GM18499 (cell line): Measurements from ENCODE around the gene GNAZ.

Experiments used
- ATAC-seq: cut with Tn5 transposase; IDR thresholded peaks from one replicate; pipeline ENCODE4 v1.9.1; 2021; ENCODE audit warnings: moderate number of reproducible peaks; ENCODE audit not compliant: insufficient read depth, unreplicated experiment

GNAZ gene

GRCh38 chr22:23146478-23147205, 76.3 kb downstream of the GNAZ start:
- ATAC-seq = no peak

GRCh38 chr22:23147617-23148387, 77.5 kb downstream of the GNAZ start:
- ATAC-seq = no peak

GRCh38 chr22:23149743-23150238, 79.5 kb downstream of the GNAZ start:
- no peak for ATAC-seq

GRCh38 chr22:23150762-23151161, 80.4 kb downstream of the GNAZ start:
- no peak for ATAC-seq

- no peak for ATAC-seq
Observed at GRCh38 chr22:23151827-23152226, 81.5 kb downstream of the GNAZ start.

- no peak for ATAC-seq
Observed at GRCh38 chr22:23152238-23153114, 82.2 kb downstream of the GNAZ start.

- ATAC-seq = no peak
Observed at GRCh38 chr22:23153994-23154393, 83.7 kb downstream of the GNAZ start.

- no peak for ATAC-seq
Observed at GRCh38 chr22:23154461-23154860, 84.1 kb downstream of the GNAZ start.

GRCh38 chr22:23155143-23155542, 84.8 kb downstream of the GNAZ start:
- no peak for ATAC-seq

- no peak for ATAC-seq
Observed at GRCh38 chr22:23155831-23156230, 85.5 kb downstream of the GNAZ start.

GRCh38 chr22:23156286-23156685, 86.0 kb downstream of the GNAZ start:
- ATAC-seq = no peak

- ATAC-seq = no peak
Observed at GRCh38 chr22:23157560-23158515, 87.5 kb downstream of the GNAZ start.

- no peak for ATAC-seq
Observed at GRCh38 chr22:23158516-23159290, 88.4 kb downstream of the GNAZ start.

- no peak for ATAC-seq
Observed at GRCh38 chr22:23159291-23159630, 88.9 kb downstream of the GNAZ start.

GRCh38 chr22:23161029-23161428, 90.7 kb downstream of the GNAZ start:
- ATAC-seq = no peak

- no peak for ATAC-seq
Observed at GRCh38 chr22:23161574-23161973, 91.3 kb downstream of the GNAZ start.

GRCh38 chr22:23163665-23164064, 93.3 kb downstream of the GNAZ start:
- ATAC-seq = no peak

GRCh38 chr22:23164091-23164490, 93.8 kb downstream of the GNAZ start:
- no peak for ATAC-seq
